Stimulated activated naive CD4-positive, alpha-beta T cell treated with Interleukin-2 at 50 U/mL for 16 hours (primary cell): ENCODE results near the gene DDX31.
"Not testable (repeated sequence)": the region's sequence is repeated elsewhere in the genome, so short reads cannot be mapped to it uniquely, and the experiment has no call there.

ENCODE experiments used
- DNase-seq: peaks from one replicate; lab custom pipeline; 2025; lab: John Stamatoyannopoulos, UW

DDX31 gene

DNA sequence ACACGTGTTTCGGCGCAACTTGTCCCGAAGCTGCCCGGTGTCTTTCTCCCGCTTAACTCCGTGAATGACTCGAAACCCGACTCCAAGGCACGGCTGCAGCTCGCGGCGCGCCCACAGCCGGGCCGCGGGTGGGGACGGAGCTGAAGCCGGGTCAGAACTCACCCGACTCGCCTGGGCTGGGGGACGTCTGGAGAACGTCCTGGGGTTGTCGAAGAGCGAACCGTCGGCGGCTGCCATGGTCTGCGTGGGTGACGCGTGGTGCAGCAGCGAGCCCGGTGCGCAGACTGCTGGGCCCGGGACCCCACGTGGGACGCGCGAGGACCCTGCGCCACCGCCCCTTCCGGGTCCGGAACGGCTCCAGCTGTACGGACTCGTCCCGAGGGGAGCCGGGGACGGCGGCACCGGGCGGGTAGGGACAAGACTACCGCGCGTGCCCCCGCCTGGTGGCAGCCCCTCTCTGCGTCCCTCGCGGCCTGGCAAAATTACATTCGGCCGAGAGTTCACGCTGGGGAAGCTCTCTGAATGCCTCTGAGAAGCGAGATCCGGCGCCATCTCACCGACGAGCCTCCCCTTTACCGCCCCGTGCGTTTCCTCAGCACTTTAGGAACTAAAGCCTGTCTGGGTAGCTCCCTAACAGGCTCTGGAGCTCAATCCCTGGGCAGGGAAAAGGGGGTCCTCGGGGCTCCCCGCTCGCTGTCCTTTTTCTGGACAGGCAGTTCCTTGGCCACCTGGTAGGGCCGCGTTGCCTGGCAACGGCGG is at the start of gene DDX31:
Gene DDX31 (minus strand): TSS at position 286 of the 759 bp plus-strand sequence. CDS start 49 bp downstream, at position 237.
- DNase-seq = peak; percentile 85

DNA sequence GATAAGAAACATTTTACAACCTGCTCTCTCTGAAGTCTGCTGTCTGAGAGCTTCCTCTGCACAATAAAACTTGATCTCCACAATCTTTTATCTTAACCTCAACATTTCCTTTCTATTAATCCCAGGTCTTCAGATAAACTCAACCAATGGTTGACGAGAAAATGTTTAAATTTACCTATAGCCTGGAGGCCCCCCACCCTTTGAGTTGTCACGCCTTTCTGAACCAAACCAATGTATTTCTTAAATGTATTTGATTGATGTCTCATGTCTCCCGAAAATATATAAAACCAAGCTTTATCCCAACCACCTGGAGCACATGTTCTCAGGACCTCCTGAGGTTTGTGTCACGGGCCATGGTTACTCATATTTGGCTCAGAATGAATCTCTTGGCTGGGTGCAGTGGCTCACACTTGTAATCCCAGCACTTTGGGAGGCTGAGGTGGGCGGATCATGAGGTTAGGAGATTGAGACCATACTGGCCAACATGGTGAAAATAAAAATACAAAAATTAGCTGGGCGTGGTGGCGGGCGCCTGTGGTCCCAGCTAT is 48.7 kb upstream of the DDX31 start:
- not testable (repeated sequence) for DNase-seq

DNA sequence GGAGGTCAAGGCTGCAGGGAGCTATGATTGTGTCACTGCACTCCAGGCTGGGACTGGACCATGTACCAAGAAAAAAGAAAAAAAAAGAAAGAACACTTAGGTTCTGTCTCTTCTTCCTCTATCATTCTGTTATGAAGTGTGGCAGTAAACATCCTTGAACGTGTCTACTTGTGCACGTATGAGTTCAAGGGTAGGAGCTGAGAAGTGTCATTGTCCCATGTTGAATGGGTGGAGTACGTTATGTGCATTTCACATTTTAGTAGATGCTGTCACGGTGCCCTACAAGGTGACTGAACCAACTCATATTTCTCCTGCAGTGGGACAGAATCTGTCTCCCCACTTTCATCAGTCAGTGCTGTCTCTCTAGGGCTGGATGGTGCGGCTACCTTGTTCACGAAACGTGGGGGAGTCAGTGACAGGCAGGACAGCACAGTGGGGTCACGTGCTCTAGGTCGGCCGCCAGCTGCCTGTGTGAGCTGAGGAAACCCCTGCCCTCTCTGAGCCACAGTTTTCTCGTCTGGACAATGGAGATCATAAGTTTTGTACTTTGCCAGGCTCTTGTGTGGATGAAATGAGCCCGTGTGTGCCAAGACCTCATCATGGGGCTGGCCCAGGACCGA is 47.7 kb upstream of the DDX31 start:
- DNase-seq = no peak

DNA sequence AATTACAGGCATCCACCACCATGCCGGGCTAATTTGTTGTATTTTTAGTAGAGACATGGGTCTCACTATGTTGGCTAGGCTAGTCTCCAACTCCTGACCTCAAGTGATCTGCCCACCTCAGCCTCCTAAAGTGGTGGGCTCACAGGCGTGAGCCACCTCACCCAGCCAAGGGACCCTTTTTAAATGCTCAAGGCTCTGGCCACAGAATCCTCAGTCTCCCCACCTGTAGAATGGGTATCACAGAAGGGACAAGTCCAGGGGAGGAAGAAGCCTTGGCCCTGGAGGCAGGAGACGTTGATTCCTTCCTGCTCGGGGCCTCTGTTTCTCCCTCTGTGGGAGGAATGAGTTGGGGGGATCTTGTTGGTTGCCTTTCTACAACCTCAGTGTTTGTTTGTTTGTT is 46.2 kb upstream of the DDX31 start:
- no peak for DNase-seq

DNA sequence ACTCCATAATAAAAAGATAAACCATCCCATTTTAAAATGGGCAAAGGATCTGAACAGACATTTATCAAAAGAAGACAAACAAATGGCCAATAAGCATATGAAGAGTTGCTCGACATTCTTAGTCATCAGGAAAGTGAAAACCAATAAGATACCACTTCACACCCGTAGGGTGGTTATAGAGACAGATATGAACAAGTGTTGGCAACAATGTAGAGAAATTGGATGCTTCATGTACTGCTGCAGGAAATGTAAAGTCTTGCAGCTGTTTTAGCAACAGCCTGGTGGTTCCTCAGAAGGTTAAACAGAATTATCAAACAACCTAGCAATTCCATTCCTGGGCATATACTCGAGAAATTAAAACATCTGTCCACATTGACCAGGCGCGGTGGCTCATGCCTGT is 43.0 kb upstream of the DDX31 start:
- DNase-seq = no peak

DNA sequence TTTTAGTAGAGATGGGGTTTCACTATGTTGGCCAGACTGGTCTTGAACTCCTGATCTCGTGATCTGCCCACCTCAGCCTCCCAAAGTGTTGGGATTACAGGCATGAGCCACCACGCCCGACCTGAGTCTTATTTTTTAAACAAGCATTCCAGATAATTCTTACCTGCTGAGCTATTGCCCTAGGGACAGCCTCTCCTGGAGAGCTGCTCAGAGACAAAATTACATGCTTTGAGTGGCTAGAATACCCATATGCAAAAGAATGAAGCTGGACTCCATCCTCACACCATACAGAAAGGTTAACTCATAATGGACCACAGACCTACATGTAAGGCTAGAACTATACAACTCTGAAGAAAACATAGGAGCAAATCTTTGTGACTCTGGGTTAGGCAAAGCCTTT is 42.1 kb upstream of the DDX31 start:
- no peak for DNase-seq

DNA sequence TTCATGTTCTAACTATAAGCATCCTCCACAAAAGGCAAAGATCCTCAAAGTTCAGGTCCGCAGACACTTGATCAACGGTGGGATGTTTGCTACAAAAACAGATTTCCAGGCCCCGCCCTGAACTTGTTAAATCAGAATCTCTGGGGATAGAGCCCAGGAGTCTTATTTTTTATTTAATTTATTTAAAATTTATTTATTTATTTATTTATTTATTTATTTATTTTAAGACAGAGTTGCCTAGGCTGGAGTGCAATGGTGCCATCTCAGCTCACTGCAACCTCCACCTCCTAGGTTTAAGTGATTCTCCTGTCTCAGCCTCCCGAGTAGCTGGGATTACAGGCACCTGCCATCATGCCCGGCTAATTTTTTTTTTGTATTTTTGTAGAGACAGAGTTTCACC is 41.4 kb upstream of the DDX31 start:
- DNase-seq = not testable (repeated sequence)

DNA sequence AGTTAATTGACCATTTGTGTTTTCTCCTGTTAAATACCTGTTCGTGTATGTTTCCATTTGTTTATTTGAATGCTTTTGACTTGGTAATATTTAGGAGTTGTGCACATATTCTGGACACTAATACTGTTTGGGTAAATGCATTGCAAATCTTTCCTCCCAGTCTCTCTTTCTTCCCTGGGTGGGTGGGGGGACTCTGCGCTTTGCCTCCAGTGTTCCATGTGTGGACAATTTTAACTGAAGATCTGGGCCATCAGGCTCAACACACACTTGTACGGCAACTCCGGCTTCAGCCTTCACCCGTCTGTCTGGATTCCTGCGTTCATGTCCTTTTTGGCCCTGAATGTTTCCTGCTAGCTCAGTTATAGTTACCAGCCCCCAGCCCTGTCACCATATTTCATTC is 40.5 kb upstream of the DDX31 start:
- DNase-seq = no peak

DNA sequence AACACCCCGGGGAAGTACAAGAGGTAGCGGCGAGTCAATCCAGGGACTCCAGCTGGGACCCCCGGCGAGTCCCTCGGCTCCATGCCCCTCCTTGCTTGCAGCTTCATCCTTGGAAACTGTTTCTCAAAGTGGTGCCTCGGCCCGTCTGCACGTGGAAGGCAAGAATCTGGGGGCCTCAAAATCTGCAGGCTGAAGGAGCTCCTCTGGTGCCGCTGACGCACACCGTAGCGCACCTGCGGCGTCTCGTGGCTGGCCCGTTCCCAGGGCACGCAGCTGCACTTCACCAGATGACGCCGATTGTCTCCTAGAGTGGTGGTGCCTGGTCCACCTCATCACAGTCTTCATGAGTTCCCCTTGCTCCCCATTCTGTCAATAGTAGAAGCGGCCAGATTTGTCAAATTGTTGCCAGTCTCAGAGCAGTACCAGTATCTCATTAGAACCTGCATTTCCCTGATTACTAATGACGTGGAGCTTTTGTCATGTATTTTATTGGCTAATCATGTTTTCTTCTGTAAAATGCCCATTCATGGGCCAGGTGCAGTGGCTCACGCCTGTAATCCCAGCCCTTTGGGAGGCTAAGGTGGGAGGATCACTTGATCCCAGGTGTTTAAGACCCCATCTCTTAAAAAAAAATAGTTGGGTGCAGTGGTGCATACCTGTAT is 39.1 kb upstream of the DDX31 start:
- DNase-seq = no peak

DNA sequence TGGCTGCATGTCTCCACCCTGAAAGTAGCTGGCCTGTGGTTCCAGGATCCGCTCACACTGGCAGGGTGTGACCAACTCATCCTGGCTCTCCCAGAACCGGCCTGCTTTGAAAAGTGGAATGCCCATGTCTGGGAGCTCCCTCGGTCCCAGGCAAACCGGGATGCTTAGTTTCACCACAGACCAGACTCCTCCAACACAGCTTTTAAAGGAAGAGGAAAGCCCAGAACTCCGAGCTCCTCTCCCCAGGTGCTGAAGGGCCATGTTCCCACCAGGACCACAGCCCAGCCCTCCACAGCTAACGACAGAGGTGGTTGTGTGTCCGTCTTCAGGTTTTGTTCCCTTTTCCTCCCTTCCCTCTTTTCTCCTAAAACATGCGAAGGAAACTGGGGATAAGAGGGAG is 38.5 kb upstream of the DDX31 start:
- DNase-seq = no peak

DNA sequence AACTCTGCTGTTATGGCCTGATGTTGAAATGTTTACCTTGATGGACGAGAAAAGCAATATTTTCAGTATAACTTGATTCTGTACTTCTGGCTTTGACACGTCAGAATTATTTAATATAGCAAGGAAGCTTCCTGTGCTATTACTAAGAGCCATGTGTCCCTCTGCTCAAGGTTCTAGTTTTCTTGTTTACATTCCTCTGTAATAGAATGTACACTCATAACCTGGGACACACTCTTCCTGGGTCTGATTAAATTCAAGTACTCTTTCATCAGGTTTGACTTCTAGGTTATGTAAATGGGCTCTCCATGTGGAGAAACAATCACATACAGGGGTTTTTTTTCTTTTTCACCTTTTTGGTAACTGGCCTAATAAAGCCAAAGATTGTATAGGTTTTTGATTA is 33.6 kb upstream of the DDX31 start:
- DNase-seq = no peak

DNA sequence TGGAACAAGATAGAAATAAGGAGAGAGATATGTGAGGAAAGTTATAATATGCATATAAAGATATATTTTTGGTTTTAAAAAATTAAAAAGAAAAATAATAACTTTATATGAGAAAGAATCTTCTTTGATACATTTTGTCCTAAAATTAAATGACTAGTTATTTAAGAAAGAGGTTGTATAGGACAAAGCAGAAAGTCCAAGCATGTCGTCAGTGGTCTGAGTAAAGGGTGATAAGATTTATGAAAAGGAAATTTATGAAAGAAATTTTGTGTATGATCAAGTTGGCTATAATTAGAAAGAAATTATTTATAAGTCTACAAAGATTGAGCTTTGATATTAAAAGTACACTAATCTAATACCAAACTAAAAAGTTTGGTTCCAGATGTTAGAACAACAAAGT is 32.5 kb upstream of the DDX31 start:
- no peak for DNase-seq

DNA sequence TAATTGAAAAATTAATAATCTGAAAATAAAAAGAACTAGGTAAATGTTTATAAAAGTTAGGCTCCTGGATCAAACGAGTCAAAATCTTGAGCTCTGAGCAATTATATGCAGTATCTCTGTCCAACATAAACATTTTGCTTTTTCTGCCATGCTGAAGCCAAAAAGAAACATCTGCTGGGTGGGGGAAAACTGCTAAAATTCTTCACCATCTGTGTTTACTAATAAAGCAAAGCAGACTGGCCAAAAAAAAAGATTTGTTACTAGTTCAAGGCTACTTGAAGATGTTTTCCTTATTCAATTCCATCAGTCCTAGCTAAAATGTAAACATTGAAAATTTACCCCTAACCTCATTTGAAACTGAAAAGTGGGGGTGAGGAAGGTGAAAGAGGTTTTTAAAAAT is 30.2 kb upstream of the DDX31 start:
- no peak for DNase-seq

DNA sequence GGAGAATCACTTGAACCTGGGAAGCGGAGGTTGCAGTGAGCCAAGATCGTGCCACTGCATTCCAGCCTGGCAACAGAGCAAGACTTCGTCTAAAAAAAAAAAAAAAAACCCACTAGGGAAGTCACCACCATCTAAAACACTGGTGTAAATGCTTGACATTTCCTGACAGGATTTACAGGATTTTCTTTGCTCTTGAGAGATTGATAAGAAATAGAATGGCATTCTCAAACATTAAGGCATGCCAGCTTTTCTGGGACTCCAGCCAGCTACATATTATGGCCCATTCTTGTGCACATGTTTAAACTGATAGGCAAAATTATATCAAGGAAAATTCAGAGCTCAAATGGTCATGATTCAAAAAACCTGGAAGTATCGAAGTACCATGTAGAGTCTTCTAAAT is 29.2 kb upstream of the DDX31 start:
- no peak for DNase-seq

DNA sequence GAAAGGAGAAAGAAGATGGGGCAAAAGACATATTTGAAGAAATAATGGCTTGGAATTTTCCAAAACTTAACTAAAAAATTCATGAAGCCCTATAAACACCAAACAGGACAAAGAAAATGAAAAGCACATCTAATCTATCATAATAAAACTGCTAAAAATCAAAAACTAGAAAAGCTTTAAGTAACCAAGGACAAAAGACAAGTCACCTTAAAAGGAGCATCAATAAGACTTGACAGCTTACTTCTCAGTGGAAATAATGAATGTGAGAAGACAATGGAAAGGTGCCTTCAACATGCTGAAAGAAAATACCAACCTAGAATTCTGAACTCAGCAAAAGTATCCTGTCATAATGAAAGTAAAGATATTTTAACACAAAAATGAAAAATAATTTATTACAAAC is 27.4 kb upstream of the DDX31 start:
- DNase-seq = no peak

DNA sequence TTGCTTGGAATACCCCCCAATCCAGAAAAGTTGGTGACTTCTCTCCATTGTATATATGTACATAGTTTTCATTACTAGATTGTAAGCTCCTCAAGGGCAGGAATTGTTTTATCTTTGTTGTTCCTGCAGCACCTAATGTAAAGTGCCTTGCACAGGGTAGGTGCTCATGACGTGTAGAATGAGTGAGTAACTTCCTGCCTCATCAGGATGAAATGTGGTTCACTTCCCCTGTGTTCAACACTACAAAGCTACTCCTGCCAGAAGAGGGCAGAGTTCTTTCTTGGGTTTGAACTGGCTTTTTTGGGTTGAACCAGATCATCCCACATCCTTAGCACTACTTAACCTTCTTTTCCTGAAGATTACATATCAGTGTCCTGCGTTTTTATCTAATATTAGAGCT is 24.4 kb upstream of the DDX31 start:
- DNase-seq = no peak

DNA sequence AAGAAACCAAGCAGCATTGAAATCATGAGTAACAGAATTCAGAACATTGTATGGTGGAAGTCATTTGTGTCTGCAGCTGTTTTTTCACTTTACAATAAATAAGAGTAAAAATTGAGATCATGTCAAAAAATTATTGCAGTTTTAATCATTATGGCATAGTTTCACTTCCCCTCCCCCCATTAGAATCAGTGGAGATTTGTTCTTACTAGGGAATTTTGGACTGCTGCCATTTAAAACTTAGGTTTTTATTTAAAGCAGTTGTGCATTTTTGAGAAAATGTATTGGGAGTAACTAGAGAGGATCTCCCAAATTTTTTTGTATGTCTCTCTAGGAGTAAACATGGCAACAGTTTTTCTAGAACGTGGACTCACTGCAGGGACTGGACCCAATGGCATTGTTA is 20.9 kb upstream of the DDX31 start:
- no peak for DNase-seq

DNA sequence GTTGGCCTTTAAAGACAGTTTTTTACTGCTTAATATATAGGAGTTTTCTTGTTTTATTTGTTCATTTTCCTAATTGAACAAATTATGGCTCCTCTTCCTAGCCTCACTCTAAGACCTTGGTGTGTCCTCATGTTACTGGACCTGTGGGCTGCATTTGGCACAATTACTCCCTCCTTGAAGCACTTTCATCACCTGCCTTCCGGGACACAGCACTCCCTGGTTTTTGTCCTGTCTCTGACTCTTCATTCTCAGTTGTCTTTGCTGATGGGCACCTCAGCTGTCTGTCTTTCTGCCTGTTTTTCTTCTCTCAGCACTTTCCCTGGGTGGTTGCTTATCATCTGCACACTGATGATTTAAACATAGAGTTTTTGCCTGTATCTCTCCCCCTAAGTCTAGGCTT is 14.1 kb upstream of the DDX31 start:
- DNase-seq = no peak

DNA sequence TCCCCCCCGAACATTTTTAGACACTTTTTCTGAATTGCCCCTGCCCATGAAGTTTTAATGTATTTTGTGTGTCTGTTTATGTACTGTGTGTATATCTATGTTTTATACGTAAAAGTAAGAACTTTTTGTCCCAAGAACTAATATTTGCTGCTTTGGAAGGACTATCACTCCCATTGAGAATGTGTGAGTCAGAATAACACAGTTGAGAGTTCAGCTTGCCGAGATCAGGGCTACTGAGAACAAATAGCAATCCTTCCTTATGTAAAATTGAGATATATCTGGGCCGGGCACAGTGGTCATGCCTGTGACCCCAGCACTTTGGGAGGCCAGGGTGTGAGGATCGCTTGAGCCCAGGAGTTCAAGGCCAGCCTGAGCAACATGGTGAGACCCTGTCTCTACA is 11.8 kb upstream of the DDX31 start:
- DNase-seq = no peak

DNA sequence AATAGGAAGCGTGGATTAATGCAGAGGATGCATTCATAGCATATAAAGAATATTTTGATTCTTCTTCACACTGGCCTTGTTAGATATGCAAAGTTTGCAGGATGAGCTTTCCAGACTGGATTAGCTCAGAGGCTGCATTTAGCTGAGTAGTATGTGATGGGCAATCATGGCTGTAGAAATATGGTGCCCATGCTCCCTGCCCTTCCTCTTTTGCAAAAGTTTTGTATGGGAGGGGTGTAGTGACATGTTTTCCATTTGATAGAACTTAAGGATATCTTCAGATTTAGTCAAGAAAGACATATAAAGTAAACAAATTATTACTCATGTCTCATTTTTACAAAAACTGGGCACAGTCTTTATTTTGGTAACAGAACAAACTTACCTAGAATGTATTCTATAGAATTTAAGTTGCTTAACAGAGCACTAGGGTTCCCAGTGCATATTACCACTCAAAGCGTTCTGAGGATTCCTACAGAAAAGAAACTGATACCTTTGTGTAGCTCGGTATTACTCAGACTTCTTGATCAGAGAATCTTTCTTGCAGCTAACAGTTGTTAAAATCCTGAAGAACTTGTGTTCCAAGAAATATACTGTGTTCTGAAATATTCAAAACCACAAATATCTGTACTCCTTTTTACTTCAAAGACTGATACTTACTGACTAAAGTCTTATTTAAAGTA is 10.3 kb upstream of the DDX31 start:
- no peak for DNase-seq

DNA sequence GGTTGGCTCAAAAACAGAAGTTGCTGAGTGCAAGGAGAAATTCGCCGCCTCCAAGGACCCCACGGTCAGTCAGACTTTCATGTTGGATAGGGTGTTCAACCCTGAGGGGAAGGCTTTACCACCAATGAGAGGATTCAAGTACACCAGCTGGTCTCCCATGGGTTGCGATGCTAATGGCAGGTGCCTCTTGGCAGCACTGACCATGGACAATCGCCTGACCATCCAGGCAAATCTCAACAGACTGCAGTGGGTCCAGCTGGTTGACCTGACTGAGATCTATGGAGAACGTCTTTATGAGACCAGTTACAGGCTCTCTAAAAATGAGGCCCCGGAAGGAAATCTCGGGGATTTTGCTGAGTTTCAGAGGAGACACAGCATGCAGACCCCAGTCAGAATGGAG is 8.2 kb upstream of the DDX31 start:
- DNase-seq = no peak

DNA sequence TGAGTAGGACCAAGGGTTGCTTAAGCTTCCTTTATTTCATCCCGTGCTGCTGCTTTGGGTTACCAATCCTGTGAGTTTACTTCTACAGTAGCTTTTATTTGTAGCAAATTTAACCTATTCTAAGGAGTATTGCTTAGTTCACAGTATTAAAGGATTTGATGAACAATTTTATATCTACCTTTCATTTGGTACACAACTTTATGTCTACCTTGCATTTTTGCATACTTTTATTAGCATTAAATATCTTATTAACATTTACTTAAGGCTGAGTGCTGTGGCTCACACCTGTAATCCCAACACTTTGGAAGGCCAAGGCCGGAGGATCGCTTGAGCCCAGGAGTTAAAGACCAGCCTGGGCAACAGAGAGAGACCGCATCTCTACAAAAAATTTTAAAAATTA is 4.7 kb upstream of the DDX31 start:
- no peak for DNase-seq

DNA sequence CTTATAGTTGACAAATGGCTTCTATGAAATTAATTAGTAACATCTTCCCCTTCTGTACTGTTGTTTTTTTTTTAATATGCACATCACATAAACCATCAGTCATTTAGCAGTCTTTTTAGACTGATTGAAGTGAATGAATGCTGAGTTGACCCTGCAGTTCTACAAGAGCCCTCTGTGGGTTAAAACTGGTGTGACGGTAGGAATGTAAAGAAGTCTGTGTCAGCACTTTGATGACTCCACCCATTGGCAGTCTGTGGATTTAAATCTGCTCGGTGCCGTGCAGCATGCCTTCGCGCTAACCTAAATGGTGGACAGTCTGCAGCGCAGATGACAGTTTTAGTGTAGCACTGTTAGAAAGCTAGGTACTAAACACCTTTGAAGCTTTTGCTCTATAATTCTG is 3.6 kb upstream of the DDX31 start:
- no peak for DNase-seq
